GM13976 (cell line): Measurements from ENCODE around the gene TSPAN4.

Source experiments
- DNase-seq: peaks from one replicate; pipeline ENCODE4 v3.0.0; 2012; ENCODE audit warnings: low spot score
- CTCF ChIP-seq: IDR thresholded peaks from 2 replicates; pipeline ENCODE4 v1.5.1; 2012; ENCODE audit warnings: borderline replicate concordance, mild to moderate bottlenecking; ENCODE audit not compliant: insufficient read depth; ENCODE audit errors: extremely low read depth, missing control alignments, control extremely low read depth
- in situ Hi-C: fragments of 300-500 bp; cut with MboI; formaldehyde crosslinking; loops from one replicate; pipeline ENCODE4 v1.12.0; 2022; ENCODE audit warnings: low sequenced_read_pairs, mixed read lengths, inconsistent platforms; ENCODE audit not compliant: unreplicated experiment

The TSPAN4 gene

GRCh38 chr11:904380-904779, 61.7 kb downstream of the TSPAN4 start:
- TF ChIP-seq CTCF = no peak
- no peak for DNase-seq
- in situ Hi-C loops = no loop called here

- in situ Hi-C loops = no loop called here
- DNase-seq = no peak
- TF ChIP-seq CTCF = no peak
Observed at GRCh38 chr11:905952-906351, 63.3 kb downstream of the TSPAN4 start.

- no peak for DNase-seq
- in situ Hi-C loops = no loop called here
- no peak for TF ChIP-seq CTCF
Observed at GRCh38 chr11:907668-908067, 65.0 kb downstream of the TSPAN4 start.

GRCh38 chr11:908273-908672, 65.6 kb downstream of the TSPAN4 start:
- no peak for TF ChIP-seq CTCF
- no peak for DNase-seq
- in situ Hi-C loops = no loop called here

GRCh38 chr11:909406-909805, 66.8 kb downstream of the TSPAN4 start:
- no peak for TF ChIP-seq CTCF

GRCh38 chr11:910044-910588, 67.5 kb downstream of the TSPAN4 start:
- no peak for TF ChIP-seq CTCF
- in situ Hi-C loops = no loop called here
- no peak for DNase-seq

More at GRCh38 chr11:909406-909805, 66.8 kb downstream of the TSPAN4 start:
- in situ Hi-C loops = no loop called here
- DNase-seq = no peak
